HEK293T (cell line): ENCODE results near the gene SFRP4.

Experiments used
- CTCF ChIA-PET: fragments of 350-600 bp; formaldehyde crosslinking; extraction: SDS; loops from one replicate; lab custom pipeline; 2021; ENCODE audit warnings: antibody characterized with exemption, inconsistent platforms; lab: Yijun Ruan, JAX
- POLR2A ChIA-PET: fragments of 350-600 bp; formaldehyde crosslinking; extraction: SDS; loops from one replicate; lab custom pipeline; 2020; ENCODE audit warnings: antibody characterized with exemption, inconsistent platforms; lab: Yijun Ruan, JAX
- DNase-seq: peaks from one replicate; pipeline ENCODE4 v3.0.0; 2012; ENCODE audit warnings: mixed read lengths; ENCODE audit errors: extremely low spot score
- ARNT ChIP-seq: fragments of 450-650 bp; IDR thresholded peaks from 2 replicates; pipeline ENCODE4 v1.6.1; 2017; ENCODE audit warnings: mild to moderate bottlenecking
- BHLHE40 ChIP-seq: fragments of 450-650 bp; IDR thresholded peaks from 2 replicates; pipeline ENCODE4 v1.6.1; 2016; ENCODE audit warnings: mild to moderate bottlenecking, moderate library complexity, borderline replicate concordance
- CTBP1 ChIP-seq: fragments of 450-650 bp; IDR thresholded peaks from 2 replicates; pipeline ENCODE4 v1.6.1; 2016; ENCODE audit warnings: borderline replicate concordance
- ELF4 ChIP-seq: fragments of 450-650 bp; IDR thresholded peaks from 2 replicates; pipeline ENCODE4 v1.6.1; 2017; ENCODE audit warnings: antibody characterized with exemption
- FOXA1 ChIP-seq: fragments of 450-650 bp; IDR thresholded peaks from 2 replicates; pipeline ENCODE4 v1.6.1; 2016; ENCODE audit warnings: mild to moderate bottlenecking
- FOXK2 ChIP-seq: fragments of 450-650 bp; IDR thresholded peaks from 2 replicates; pipeline ENCODE4 v1.6.1; 2016; ENCODE audit warnings: mild to moderate bottlenecking
- FOXM1 ChIP-seq: fragments of 450-650 bp; IDR thresholded peaks from 2 replicates; pipeline ENCODE4 v1.6.1; 2017; ENCODE audit warnings: mild to moderate bottlenecking, borderline replicate concordance
- HDGF ChIP-seq: fragments of 450-650 bp; IDR thresholded peaks from 2 replicates; pipeline ENCODE4 v1.6.1; 2017; ENCODE audit warnings: antibody characterized with exemption, borderline replicate concordance
- L3MBTL2 ChIP-seq: fragments of 450-650 bp; conservative IDR thresholded peaks from 2 replicates; pipeline ENCODE4 v1.6.1; 2016; ENCODE audit warnings: mild to moderate bottlenecking
- LEF1 ChIP-seq: fragments of 450-650 bp; IDR thresholded peaks from 2 replicates; pipeline ENCODE4 v1.6.1; 2017; ENCODE audit warnings: mild to moderate bottlenecking, borderline replicate concordance
- NFRKB ChIP-seq: fragments of 450-650 bp; IDR thresholded peaks from 2 replicates; pipeline ENCODE4 v1.6.1; 2016; ENCODE audit warnings: mild to moderate bottlenecking, moderate library complexity
- SP1 ChIP-seq: fragments of 450-650 bp; IDR thresholded peaks from 2 replicates; pipeline ENCODE4 v1.6.1; 2017
- SUZ12 ChIP-seq: fragments of 450-650 bp; IDR thresholded peaks from 2 replicates; pipeline ENCODE4 v1.6.1; 2016; ENCODE audit warnings: mild to moderate bottlenecking
- TARDBP ChIP-seq: fragments of 450-650 bp; IDR thresholded peaks from 2 replicates; pipeline ENCODE4 v1.6.1; 2016
- ZNF384 ChIP-seq: fragments of 450-650 bp; IDR thresholded peaks from 2 replicates; pipeline ENCODE4 v1.6.1; 2016
- TF ChIP-seq, protein P1 (sequence below): fragments of 450-650 bp; IDR thresholded peaks from 2 replicates; pipeline ENCODE4 v1.6.1; 2016

The SFRP4 gene

DNA sequence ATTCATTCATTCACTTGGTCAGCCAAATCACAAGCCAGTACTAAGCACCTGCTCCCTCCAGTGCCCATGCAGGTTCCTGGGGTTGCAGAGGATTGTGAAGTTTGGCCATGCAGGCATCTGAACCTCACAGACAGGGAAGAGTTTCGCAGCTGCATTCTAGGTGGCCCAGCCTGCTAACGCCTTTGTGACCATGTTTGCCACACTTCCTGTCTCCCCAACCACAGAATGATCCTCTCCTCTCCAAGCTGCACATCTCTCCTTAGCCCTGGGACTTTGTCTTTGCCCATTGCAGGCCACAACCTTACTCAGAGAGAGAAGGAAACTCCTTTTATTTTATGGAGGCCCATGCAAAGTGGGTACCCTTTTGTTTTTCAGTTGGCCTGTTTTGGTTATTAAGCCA is 35.6 kb upstream of the SFRP4 start:
- TF ChIP-seq SP1 (no peak), L3MBTL2 (no peak), LEF1 (no peak), FOXA1 (no peak), SUZ12 (no peak), NFRKB (no peak), BHLHE40 (no peak), HDGF (no peak), FOXM1 (no peak), ARNT (no peak), ELF4 (no peak), ZNF384 (no peak), CTBP1 (no peak), FOXK2 (no peak), TARDBP (no peak)
- TF ChIP-seq, protein P1, sequence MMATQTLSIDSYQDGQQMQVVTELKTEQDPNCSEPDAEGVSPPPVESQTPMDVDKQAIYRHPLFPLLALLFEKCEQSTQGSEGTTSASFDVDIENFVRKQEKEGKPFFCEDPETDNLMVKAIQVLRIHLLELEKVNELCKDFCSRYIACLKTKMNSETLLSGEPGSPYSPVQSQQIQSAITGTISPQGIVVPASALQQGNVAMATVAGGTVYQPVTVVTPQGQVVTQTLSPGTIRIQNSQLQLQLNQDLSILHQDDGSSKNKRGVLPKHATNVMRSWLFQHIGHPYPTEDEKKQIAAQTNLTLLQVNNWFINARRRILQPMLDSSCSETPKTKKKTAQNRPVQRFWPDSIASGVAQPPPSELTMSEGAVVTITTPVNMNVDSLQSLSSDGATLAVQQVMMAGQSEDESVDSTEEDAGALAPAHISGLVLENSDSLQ: no peak
- DNase-seq: no peak
- POLR2A ChIA-PET: no interaction called here
- CTCF ChIA-PET: no interaction called here

DNA sequence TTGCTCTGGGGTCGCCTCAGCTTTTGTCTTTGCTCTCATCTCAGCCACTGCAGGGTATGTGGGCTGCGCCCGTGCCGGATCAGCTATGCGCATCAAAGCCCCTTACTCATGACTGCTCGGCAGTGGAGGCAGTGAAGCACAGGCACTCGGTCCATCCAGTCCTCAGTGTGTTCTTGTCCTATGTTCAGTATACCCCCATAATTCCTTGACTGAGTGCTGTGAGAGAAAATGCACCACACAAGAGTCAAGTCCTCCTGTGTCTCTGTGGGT is 31.3 kb upstream of the SFRP4 start:
- TF ChIP-seq ARNT: no peak
- no peak for TF ChIP-seq TARDBP
- no peak for TF ChIP-seq FOXK2
- TF ChIP-seq HDGF: no peak
- no peak for TF ChIP-seq CTBP1
- no peak for DNase-seq
- CTCF ChIA-PET: no interaction called here

DNA sequence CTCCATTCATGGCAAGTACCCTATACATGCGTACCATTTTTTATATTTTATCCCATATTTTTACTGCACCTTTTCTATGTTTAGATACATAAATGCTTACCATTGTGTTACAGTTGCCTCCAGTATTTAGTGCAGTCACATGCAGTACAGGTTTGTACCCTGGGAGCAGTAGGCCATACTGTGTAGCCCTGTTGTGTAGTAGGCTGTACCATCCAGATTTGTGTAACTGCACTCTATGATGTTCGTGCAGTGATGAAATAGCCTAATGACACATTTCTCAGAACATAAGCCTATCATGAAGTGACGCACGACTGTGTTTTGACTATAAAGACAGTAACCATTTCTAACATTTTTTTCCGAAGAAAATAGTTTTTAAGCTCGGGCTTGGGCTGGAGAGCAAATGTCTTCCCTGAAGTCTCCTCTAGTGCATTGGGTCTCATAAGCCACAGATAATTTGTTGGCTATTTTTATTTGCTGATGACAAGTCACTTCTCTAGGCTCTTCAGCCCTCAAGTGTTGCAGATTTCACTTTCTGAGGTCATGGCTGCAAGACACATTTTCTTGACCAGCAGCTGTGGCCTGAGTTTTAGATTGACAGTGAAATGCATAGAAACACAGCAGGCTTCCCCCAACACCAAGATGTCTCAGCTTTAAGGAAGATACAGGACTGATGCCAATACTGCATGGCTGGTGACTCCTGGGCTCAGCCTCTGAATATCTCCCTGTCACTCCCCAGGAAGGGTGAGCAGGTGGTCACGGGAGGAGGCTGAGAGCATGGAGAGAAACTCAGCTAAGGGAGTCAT is 30.7 kb upstream of the SFRP4 start:
- no peak for DNase-seq
- no peak for TF ChIP-seq ZNF384
- TF ChIP-seq CTBP1: no peak
- no peak for TF ChIP-seq FOXA1
- no peak for TF ChIP-seq FOXM1
- no peak for TF ChIP-seq NFRKB
- TF ChIP-seq TARDBP: no peak
- TF ChIP-seq L3MBTL2: no peak
- TF ChIP-seq, protein P1: no peak
- no peak for TF ChIP-seq ARNT
- no peak for TF ChIP-seq SUZ12
- no peak for TF ChIP-seq SP1
- no peak for TF ChIP-seq ELF4
- TF ChIP-seq LEF1: no peak
- no peak for TF ChIP-seq HDGF
- no peak for TF ChIP-seq FOXK2
- no peak for TF ChIP-seq BHLHE40
- ChIA-PET POLR2A (no interaction called here), CTCF (no interaction called here)

More for the DNA sequence above, 31.3 kb upstream of the SFRP4 start:
- POLR2A ChIA-PET: no interaction called here

DNA sequence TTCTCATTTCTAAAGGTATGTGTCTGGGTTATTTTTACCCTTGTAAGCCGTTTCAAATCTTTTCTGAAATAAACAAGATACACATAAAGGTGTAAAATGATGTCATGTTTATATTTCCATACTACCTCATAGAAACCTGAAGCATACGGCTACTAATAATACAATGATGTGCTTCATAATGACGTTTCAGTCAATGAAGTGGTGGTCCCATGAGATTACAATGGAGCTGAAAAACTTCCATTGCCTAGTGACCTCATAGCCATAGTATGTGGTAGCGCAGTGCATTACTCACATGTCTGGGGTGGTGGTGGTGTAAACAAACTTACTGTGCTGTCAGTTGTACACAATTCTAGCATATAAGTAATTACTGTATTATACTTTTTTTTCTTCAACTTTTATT is 28.7 kb upstream of the SFRP4 start:
- DNase-seq: no peak
- CTCF ChIA-PET: interaction anchor here (0.6 kb wide), 1 partner anchor 8 kb away, joined by 3 read pairs; no protein-coding TSS in a partner anchor
- TF ChIP-seq CTBP1 (no peak), SP1 (no peak), ZNF384 (no peak), BHLHE40 (no peak), L3MBTL2 (no peak), FOXA1 (no peak), HDGF (no peak), ELF4 (no peak), NFRKB (no peak), TARDBP (no peak), LEF1 (no peak), ARNT (no peak)
- TF ChIP-seq, protein P1: no peak
- POLR2A ChIA-PET: no interaction called here

DNA sequence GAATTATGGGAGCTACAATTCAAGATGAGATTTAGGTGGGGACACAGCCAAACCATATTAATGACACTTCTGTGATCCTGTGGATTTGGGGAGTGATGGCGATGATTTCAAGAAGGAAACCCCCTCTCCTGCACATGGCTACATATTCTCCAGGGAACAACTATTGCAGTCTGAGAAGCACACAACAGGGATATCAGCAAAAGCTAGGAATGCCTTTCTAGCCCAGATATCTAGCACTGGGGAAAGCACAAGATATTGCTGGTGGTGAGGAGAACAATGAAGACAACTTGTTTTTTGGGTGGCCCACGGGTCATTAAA is 28.1 kb upstream of the SFRP4 start:
- ChIA-PET CTCF (no interaction called here), POLR2A (no interaction called here)
- no peak for TF ChIP-seq SUZ12
- TF ChIP-seq BHLHE40: no peak
- TF ChIP-seq FOXM1: no peak
- TF ChIP-seq ELF4: no peak
- no peak for DNase-seq

DNA sequence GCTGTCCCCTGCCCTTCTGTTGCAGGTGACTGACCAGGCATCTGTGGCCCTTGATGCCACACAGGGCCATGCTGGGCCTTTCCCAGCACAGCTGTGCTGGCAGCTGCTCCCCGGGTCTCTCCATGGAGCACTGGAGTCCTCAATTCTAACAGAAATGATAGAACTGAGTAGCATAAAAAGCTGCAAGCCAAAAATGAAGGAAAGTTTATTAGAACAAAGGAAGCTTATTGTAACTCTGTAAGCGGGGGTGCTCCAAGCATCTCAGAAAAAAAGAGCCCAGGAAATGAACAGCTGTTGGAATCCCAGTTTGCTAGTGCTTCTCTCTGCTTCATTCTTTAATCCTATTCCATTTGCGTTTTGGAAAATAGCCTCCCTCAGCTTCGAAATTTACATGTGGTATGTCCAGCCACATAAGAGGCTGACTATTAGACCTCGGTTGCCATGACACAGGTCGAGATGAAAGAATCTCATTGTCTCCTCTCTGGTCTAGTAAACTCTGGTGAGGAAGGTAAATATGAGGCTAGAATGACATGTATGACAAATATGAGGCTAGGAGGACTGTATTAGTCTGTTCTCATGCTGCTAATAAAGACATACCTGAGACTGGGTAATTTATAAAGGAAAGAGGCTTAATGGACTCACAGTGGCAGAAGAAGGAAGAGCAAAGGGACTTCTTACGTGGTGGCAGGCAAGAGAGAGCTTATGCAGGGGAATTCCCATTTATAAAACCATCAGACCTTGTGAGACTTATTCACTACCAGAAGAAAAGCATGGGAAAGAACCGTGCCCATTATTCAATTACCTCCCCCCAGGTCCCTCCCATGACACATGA is 27.5 kb upstream of the SFRP4 start:
- POLR2A ChIA-PET: no interaction called here
- DNase-seq: no peak
- CTCF ChIA-PET: no interaction called here
- TF ChIP-seq NFRKB (no peak), LEF1 (no peak), ELF4 (no peak), TARDBP (no peak), CTBP1 (no peak), L3MBTL2 (no peak), HDGF (no peak), ZNF384 (no peak), BHLHE40 (no peak), SP1 (no peak), SUZ12 (no peak), FOXA1 (no peak)
- TF ChIP-seq, protein P1: no peak
